ENCODE measurements around the gene C1orf116.

GRCh38 chr1:207034208-207034607 is 1.7 kb upstream of the C1orf116 start:
- TF ChIP-seq CTCF (conservative IDR thresholded peaks at IDR 0.05; ENCODE audit: low read depth, low read length) (no peak), EZH2 (IDR thresholded peaks at IDR 0.05; ENCODE audit: borderline replicate concordance, low read depth, low read length, poor library complexity, severe bottlenecking) (no peak)

Data from A673 (cell line).